Adrenal gland (tissue), 12 donors: Measurements from ENCODE around the gene SLC5A11. TPM values are rescaled to one million over a fixed set of nuclear protein-coding genes. Genes with fewer than 3 reads are reported as not detected.

Experiments used
- DNase-seq, 7 donors: peaks; one replicate each; pipeline ENCODE4 v3.0.0-alpha.2; 2019 to 2020
- H3K27ac ChIP-seq, 5 donors: fragments of 200-600 bp; sonication (generic) in 4 of 5; 1 replicate in 3 of 5; 2 replicates in 2 of 5; pipeline versions ENCODE4 v1.5.1 to v1.8.0; 2016 to 2020; ENCODE audit warnings: mild to moderate bottlenecking in 1 of 5
- H3K27me3 ChIP-seq: fragments of 200-600 bp; 2 replicates; pipeline ENCODE4 v1.8.0; 2021
- H3K36me3 ChIP-seq, 2 donors: fragments of 200-600 bp; replicated peaks in 1 of 2; 1 replicate in 1 of 2; 2 replicates in 1 of 2; pipeline versions ENCODE4 v1.5.1 to v1.8.0; 2018 to 2022
- H3K4me1 ChIP-seq, 2 donors: fragments of 200-600 bp; replicated peaks in 1 of 2; 1 replicate in 1 of 2; 2 replicates in 1 of 2; pipeline versions ENCODE4 v1.5.1 to v1.8.0; 2018 to 2021
- H3K4me3 ChIP-seq, 4 donors: fragments of 200-600 bp; sonication (generic) in 3 of 4; one replicate each; pipeline ENCODE4 v1.5.1; 2016 to 2018
- H3K9me3 ChIP-seq, 3 donors: fragments of 200-600 bp; sonication (generic) in 1 of 3; replicated peaks in 1 of 3; 1 replicate in 2 of 3; 2 replicates in 1 of 3; pipeline versions ENCODE4 v1.5.1 to v1.8.0; 2016 to 2021
- CTCF ChIP-seq, 6 experiments: fragments of 450-650 bp in 4 of 6; fragments of 200-600 bp in 2 of 6; sonication (generic) in 1 of 6; IDR thresholded peaks; 1 replicate in 5 of 6; 2 replicates in 1 of 6; pipeline versions ENCODE4 v1.5.1 to v1.8.0; 2016 to 2021; ENCODE audit warnings: antibody characterized with exemption in 6 of 6, mild to moderate bottlenecking in 2 of 6, moderate library complexity in 1 of 6
- POLR2A ChIP-seq, 2 donors: fragments of 450-650 bp; IDR thresholded peaks; one replicate each; pipeline ENCODE4 v1.6.1; 2017; ENCODE audit warnings: antibody characterized with exemption in 2 of 2, mild to moderate bottlenecking in 2 of 2, moderate library complexity in 1 of 2
- WGBS, 4 donors: extraction: QIAGEN DNeasy Blood & Tissue Kit in 2 of 4; methylation state at CpG; one replicate each; pipeline versions ENCODE4 v1.1.5 to v1.1.7; 2013 to 2017; 5-methylcytosine and 5-hydroxymethylcytosine counted together
- intact Hi-C, 2 donors: fragments of 100-400 bp; cut with DNase I; formaldehyde crosslinking; loops; one replicate each; pipeline versions ENCODE4 v1.14.1 to v1.15.0; 2022 to 2023
- polyA plus RNA-seq, 3 donors: library from polyadenylated mRNA; stranded (reverse); fragments of 200-250 nt in 2 of 3; fragments of 350-450 nt in 1 of 3; fragmentation: Illumina TruSeq in 1 of 3; extraction: RNeasy Lipid Tissue Mini Kit (QIAGEN cat#74804) in 1 of 3; gene quantifications; one replicate each; pipeline ENCODE4 v1.2.3, GENCODE V29; 2013 to 2014
- total RNA-seq, 9 donors: library from RNA; depleted of rRNA in 4 of 9; stranded (reverse); fragments of >200 nt in 4 of 9; fragments of 120-200 nt in 1 of 9; fragmentation: NEBNext Ultra II Directional in 1 of 9; extraction: Animal tissue kit (Norgen Biotek cat#: 25700) in 1 of 9; gene quantifications; one replicate each; pipeline versions ENCODE4 v1.1.0 to v1.2.4, GENCODE V29; 2013 to 2023
- donor health status: healthy with polysubstance abuse.
- donor health status: Bipolar disorder and iron deficiency.
- donor health status: DM: yes; HTN: yes; CAD: no.
- donor health status: DM: no; HTN: no; CAD: no.
- donor health status: DM: no; HTN: no; CAD: no.
- donor health status: DM: yes; HTN: yes; CAD: no.

SLC5A11 gene
- total and polyA plus RNA-seq, 12 donors = 0.17 to 0.57 (median 0.43) TPM; not detected in 8

GRCh38 chr16:24822542-24822941 lies 23.2 kb upstream of the SLC5A11 start:
- Histone ChIP-seq H3K9me3 (no peaks in the 10 kb centered on the region), H3K27ac (peak overlapping the region in 2 of 5 donors; percentile 27 to 68)
- WGBS, 4 donors = 73 to 85% (median 84%) methylated on average over 10 of the region's 10 CpGs

GRCh38 chr16:24822974-24823373 lies 22.8 kb upstream of the SLC5A11 start:
- Histone ChIP-seq H3K27ac (peak overlapping the region in 2 of 5 donors; percentile 27 to 68), H3K36me3 (peaks cover 0 to 99% of the 10 kb centered on the region in 2 donors), H3K4me3 (no peak overlapping the region), H3K27me3 (no peaks in the 10 kb centered on the region), H3K4me1 (peaks cover 0 to 13% of the 10 kb centered on the region in 2 donors), H3K9me3 (no peaks in the 10 kb centered on the region)
- WGBS, 4 donors = 53 to 59% (median 53%) methylated on average over 8 of the region's 8 CpGs
- intact Hi-C loops = loop anchor here in 1 of 2 donors (10.0 kb wide), 1 partner anchor 122 kb away; no protein-coding TSS in a partner anchor
- TF ChIP-seq POLR2A (IDR thresholded peaks at IDR 0.05) (no peak), CTCF (IDR thresholded peaks at IDR 0.05) (no peak)
- DNase-seq = peak in 6 of 7 donors; percentile 24 to 75 (median 53)

More at GRCh38 chr16:24822542-24822941, 23.2 kb upstream of the SLC5A11 start:
- TF ChIP-seq CTCF (IDR thresholded peaks at IDR 0.05) (no peak), POLR2A (IDR thresholded peaks at IDR 0.05) (no peak)
- H3K27me3 ChIP-seq = no peaks in the 10 kb centered on the region
- intact Hi-C loops = loop anchor here in 1 of 2 donors (10.0 kb wide), 1 partner anchor 122 kb away; no protein-coding TSS in a partner anchor
- peaks cover 0 to 99% of the 10 kb centered on the region in 2 donors for H3K36me3 ChIP-seq
- peaks cover 0 to 13% of the 10 kb centered on the region in 2 donors for H3K4me1 ChIP-seq
- H3K4me3 ChIP-seq = no peak overlapping the region
- DNase-seq = peak in 1 of 7 donors; percentile 54

GRCh38 chr16:24825696-24826095 lies 20.1 kb upstream of the SLC5A11 start:
- peaks cover 0 to 74% of the 10 kb centered on the region in 2 donors for H3K36me3 ChIP-seq
- no peaks in the 10 kb centered on the region for H3K27me3 ChIP-seq
- H3K9me3 ChIP-seq = no peaks in the 10 kb centered on the region
- TF ChIP-seq POLR2A (IDR thresholded peaks at IDR 0.05) (no peak), CTCF (IDR thresholded peaks at IDR 0.05) (no peak)
- intact Hi-C loops = loop anchor here in 1 of 2 donors (5.0 to 10.0 kb wide), 2 partner anchors 119 to 268 kb away; no protein-coding TSS in a partner anchor
- no peak overlapping the region for H3K27ac ChIP-seq
- no peak overlapping the region for H3K4me3 ChIP-seq
- WGBS, 4 donors = 88 to 95% (median 92%) methylated on average over 10 of the region's 10 CpGs
- no peaks in the 10 kb centered on the region for H3K4me1 ChIP-seq
- peak in 1 of 7 donors; percentile 50 for DNase-seq

- H3K27me3 ChIP-seq = no peaks in the 10 kb centered on the region
- TF ChIP-seq CTCF (IDR thresholded peaks at IDR 0.05) = no peak
- no peak for TF ChIP-seq POLR2A (IDR thresholded peaks at IDR 0.05)
- H3K27ac ChIP-seq = no peak overlapping the region
- no peaks in the 10 kb centered on the region for H3K4me1 ChIP-seq
- peaks cover 0 to 69% of the 10 kb centered on the region in 2 donors for H3K36me3 ChIP-seq
- H3K4me3 ChIP-seq = no peak overlapping the region
- H3K9me3 ChIP-seq = no peaks in the 10 kb centered on the region
- intact Hi-C loops = loop anchor here in 1 of 2 donors (5.0 to 10.0 kb wide), 2 partner anchors 119 to 269 kb away; no protein-coding TSS in a partner anchor
- 89 to 90% (median 89%) methylated on average over 12 of the region's 12 CpGs for WGBS, 4 donors
- peak in 1 of 7 donors; percentile 33 for DNase-seq
Measured at GRCh38 chr16:24826096-24826690, 19.6 kb upstream of the SLC5A11 start.
